Astrocyte (in vitro differentiated cells and primary cell): ENCODE measurements around the gene FKBP1B. TPM values are rescaled to one million over a fixed set of nuclear protein-coding genes. Genes with fewer than 3 reads are reported as not detected.
A peak's percentile ranks its signal among the peaks of the same experiment; 100 is the strongest.

Experiments
- DNase-seq: peaks from one replicate; pipeline ENCODE4 v3.0.0-alpha.2; 2010; ENCODE audit warnings: low read depth
- FAIRE-seq: peaks from 2 replicates; lab custom pipeline; 2011; peaks lifted over from hg19 to GRCh38; lab: Jason Lieb, UNC
- H2AFZ ChIP-seq: 2 replicates; pipeline ENCODE4 v1.6.0; 2012; ENCODE audit warnings: low read depth, low read length, inconsistent platforms
- H3K27ac ChIP-seq: 2 replicates; pipeline ENCODE4 v1.5.1; 2011; ENCODE audit warnings: low read depth, low read length, inconsistent platforms
- H3K27me3 ChIP-seq: 2 replicates; pipeline ENCODE4 v1.6.0; 2011; ENCODE audit warnings: low read length, inconsistent platforms; ENCODE audit not compliant: insufficient read depth
- H3K36me3 ChIP-seq: 2 replicates; pipeline ENCODE4 v1.5.1; 2011; ENCODE audit warnings: low read length, inconsistent platforms; ENCODE audit not compliant: insufficient read depth
- H3K4me1 ChIP-seq: 2 replicates; pipeline ENCODE4 v1.5.1; 2011; ENCODE audit warnings: low read length, inconsistent platforms; ENCODE audit not compliant: insufficient read depth
- H3K4me2 ChIP-seq: 2 replicates; pipeline ENCODE4 v1.6.0; 2012; ENCODE audit warnings: low read length, inconsistent platforms
- H3K4me3 ChIP-seq: 2 replicates; pipeline ENCODE4 v1.5.1; 2011; ENCODE audit warnings: low read depth, mild to moderate bottlenecking, low read length, inconsistent platforms; ENCODE audit not compliant: insufficient read depth
- H3K79me2 ChIP-seq: 2 replicates; pipeline ENCODE4 v1.6.0; 2012; ENCODE audit warnings: mild to moderate bottlenecking, low read length, inconsistent platforms; ENCODE audit not compliant: insufficient read depth
- H3K9ac ChIP-seq: 2 replicates; pipeline ENCODE4 v1.6.0; 2012; ENCODE audit warnings: mild to moderate bottlenecking, low read length, inconsistent platforms
- H3K9me3 ChIP-seq: 2 replicates; pipeline ENCODE4 v1.5.1; 2012; ENCODE audit warnings: low read depth, mild to moderate bottlenecking, low read length, inconsistent platforms; ENCODE audit not compliant: insufficient read depth
- H4K20me1 ChIP-seq: 2 replicates; pipeline ENCODE4 v1.6.0; 2012; ENCODE audit warnings: low read length, inconsistent platforms; ENCODE audit not compliant: insufficient read depth
- H3K27ac Mint-ChIP-seq: one replicate; pipeline ENCODE4 v1.8.0; 2021; ENCODE audit warnings: mild to moderate bottlenecking, mixed read lengths; ENCODE audit not compliant: unreplicated experiment
- H3K27me3 Mint-ChIP-seq: one replicate; pipeline ENCODE4 v1.8.0; 2021; ENCODE audit warnings: low read depth, mixed read lengths; ENCODE audit not compliant: unreplicated experiment
- H3K36me3 Mint-ChIP-seq: one replicate; pipeline ENCODE4 v1.8.0; 2021; ENCODE audit warnings: low read depth, mixed read lengths; ENCODE audit not compliant: unreplicated experiment
- H3K4me1 Mint-ChIP-seq: one replicate; pipeline ENCODE4 v1.8.0; 2021; ENCODE audit warnings: low read depth, mixed read lengths; ENCODE audit not compliant: unreplicated experiment
- H3K4me3 Mint-ChIP-seq: one replicate; pipeline ENCODE4 v1.8.0; 2021; ENCODE audit warnings: mild to moderate bottlenecking, moderate library complexity, mixed read lengths; ENCODE audit not compliant: unreplicated experiment
- H3K9me3 Mint-ChIP-seq: one replicate; pipeline ENCODE4 v1.8.0; 2021; ENCODE audit warnings: mild to moderate bottlenecking, mixed read lengths; ENCODE audit not compliant: unreplicated experiment
- CTCF ChIP-seq: IDR thresholded peaks from 2 replicates; pipeline ENCODE4 v1.5.1; 2011; ENCODE audit warnings: low read depth, mild to moderate bottlenecking, inconsistent platforms, low read length, moderate library complexity; ENCODE audit not compliant: insufficient read depth
- EZH2 ChIP-seq: IDR thresholded peaks from 2 replicates; pipeline ENCODE4 v1.6.1; 2012; ENCODE audit warnings: mild to moderate bottlenecking, low read length, inconsistent platforms; ENCODE audit not compliant: insufficient read depth
- total RNA-seq: library from RNA; stranded (reverse); gene quantifications from 2 replicates; pipeline ENCODE4 v1.2.1, GENCODE V29; 2021

FKBP1B gene
- total RNA-seq, 1 donor from 2014 or later, result 19.4 TPM

GRCh38 chr2:24077535-24077877 lies 28.0 kb downstream of the FKBP1B start:
- Mint-ChIP-seq H3K36me3 (peaks cover 15% of the 10 kb centered on the region), H3K9me3 (no peaks in the 10 kb centered on the region), H3K27ac (no peak overlapping the region), H3K4me3 (peak overlapping the region; percentile 98), H3K4me1 (peaks cover 3% of the 10 kb centered on the region), H3K27me3 (no peaks in the 10 kb centered on the region)
- H3K4me1 ChIP-seq, result peaks cover 8% of the 10 kb centered on the region
- DNase-seq (no peak), FAIRE-seq (no peak)
- peak overlapping the region; percentile 70 for H2AFZ ChIP-seq
- H3K9me3 ChIP-seq, result no peaks in the 10 kb centered on the region
- H3K9ac ChIP-seq, result peak overlapping the region; percentile 98
- peak overlapping the region; percentile 56 for H3K4me3 ChIP-seq
- H3K27ac ChIP-seq, result no peak overlapping the region
- peak overlapping the region; percentile 91 for H3K4me2 ChIP-seq
- peaks cover 24% of the 10 kb centered on the region for H3K36me3 ChIP-seq
- H4K20me1 ChIP-seq, result peaks cover 8% of the 10 kb centered on the region
- TF ChIP-seq EZH2, result no peak
- no peak for TF ChIP-seq CTCF
- H3K27me3 ChIP-seq, result no peaks in the 10 kb centered on the region
- H3K79me2 ChIP-seq, result peaks cover 35% of the 10 kb centered on the region

- peaks cover 3% of the 10 kb centered on the region for H3K4me1 Mint-ChIP-seq
- Histone ChIP-seq H3K27me3 (no peaks in the 10 kb centered on the region), H3K9ac (peak overlapping the region; percentile 98), H3K79me2 (peaks cover 33% of the 10 kb centered on the region), H3K4me2 (peak overlapping the region; percentile 91), H3K36me3 (peaks cover 24% of the 10 kb centered on the region), H3K27ac (no peak overlapping the region), H3K9me3 (no peaks in the 10 kb centered on the region), H3K4me3 (peak overlapping the region; percentile 56), H4K20me1 (peaks cover 5% of the 10 kb centered on the region), H2AFZ (peak overlapping the region; percentile 70), H3K4me1 (peaks cover 8% of the 10 kb centered on the region)
- DNase-seq (no peak), FAIRE-seq (no peak)
- H3K27me3 Mint-ChIP-seq, result no peaks in the 10 kb centered on the region
- H3K36me3 Mint-ChIP-seq, result peaks cover 16% of the 10 kb centered on the region
- H3K4me3 Mint-ChIP-seq, result peak overlapping the region; percentile 98
- TF ChIP-seq EZH2, result no peak
- no peak for TF ChIP-seq CTCF
- no peak overlapping the region for H3K27ac Mint-ChIP-seq
- H3K9me3 Mint-ChIP-seq, result no peaks in the 10 kb centered on the region
These were observed 28.3 kb downstream of the FKBP1B start for GRCh38 chr2:24077879-24078278.

- Histone ChIP-seq H3K27ac (no peak overlapping the region), H3K36me3 (peaks cover 21% of the 10 kb centered on the region), H3K27me3 (no peaks in the 10 kb centered on the region), H2AFZ (no peak overlapping the region), H3K9ac (no peak overlapping the region), H3K4me3 (no peak overlapping the region), H4K20me1 (no peaks in the 10 kb centered on the region), H3K4me1 (peaks cover 12% of the 10 kb centered on the region), H3K79me2 (peaks cover 14% of the 10 kb centered on the region), H3K9me3 (no peaks in the 10 kb centered on the region), H3K4me2 (no peak overlapping the region)
- DNase-seq (no peak), FAIRE-seq (no peak)
- no peaks in the 10 kb centered on the region for H3K27me3 Mint-ChIP-seq
- TF ChIP-seq CTCF (no peak), EZH2 (no peak)
- no peak overlapping the region for H3K4me3 Mint-ChIP-seq
- no peak overlapping the region for H3K27ac Mint-ChIP-seq
- H3K36me3 Mint-ChIP-seq, result peaks cover 16% of the 10 kb centered on the region
- H3K4me1 Mint-ChIP-seq, result peaks cover 5% of the 10 kb centered on the region
- no peaks in the 10 kb centered on the region for H3K9me3 Mint-ChIP-seq
These were observed 31.2 kb downstream of the FKBP1B start for GRCh38 chr2:24080701-24081100.
